ENCODE measurements around the gene BET1L.

GRCh38 chr11:235997-236773, 29.0 kb upstream of the BET1L start, which contains the start of gene SIRT3:
- TF ChIP-seq CTCF (conservative IDR thresholded peaks at IDR 0.05 in 1 of 2, IDR thresholded peaks at IDR 0.05 in 1 of 2; ENCODE audit: low read depth in 1 of 2, low read length in 2 of 2) (no peak), EZH2 (IDR thresholded peaks at IDR 0.05; ENCODE audit: low read length, missing control alignments) (no peak)

Data from fibroblast of lung (primary cell).